Suprapubic skin (tissue), 4 donors: Measurements from ENCODE around the gene CARD16.

ENCODE experiments used
- EP300 ChIP-seq: sonication (generic); formaldehyde crosslinking; IDR thresholded peaks from one replicate; pipeline ENCODE4 v1.6.1; 2017; ENCODE audit warnings: antibody characterized with exemption
- POLR2AphosphoS5 ChIP-seq, 3 donors: sonication (generic); formaldehyde crosslinking; IDR thresholded peaks; one replicate each; pipeline ENCODE4 v1.6.1; 2017; ENCODE audit warnings: antibody characterized with exemption in 3 of 3

DNA sequence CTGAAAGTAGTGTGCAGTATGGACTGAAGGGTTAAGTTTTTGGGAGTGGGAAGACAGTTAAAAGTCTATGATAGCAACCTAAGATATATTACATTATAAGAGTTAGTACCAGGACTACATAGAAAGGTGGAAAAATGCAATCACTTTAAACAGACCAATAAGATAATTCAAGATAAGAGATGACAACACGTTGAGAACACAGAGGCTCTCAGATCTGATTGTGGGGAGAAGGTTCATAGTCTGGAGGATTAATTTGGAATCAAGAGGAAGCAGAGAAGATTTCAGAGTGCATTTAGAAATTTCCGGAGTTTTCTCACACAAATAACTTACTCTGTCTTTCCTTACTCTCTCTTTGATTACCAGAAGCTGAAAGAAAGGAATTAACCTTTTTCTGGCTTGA is 22.6 kb downstream of the CARD16 start:
- no peak for TF ChIP-seq POLR2AphosphoS5 (IDR thresholded peaks at IDR 0.05)
- TF ChIP-seq EP300 = no peak
